ENCODE results near the gene GABBR2. TPM values are rescaled to one million over a fixed set of nuclear protein-coding genes. Genes with fewer than 3 reads are reported as not detected.
A peak's percentile ranks its signal among the peaks of the same experiment; 100 is the strongest.

The GABBR2 gene
- total and polyA plus RNA-seq, 2 of the 8 experiments (the other 6 are each of a cell fraction or from before 2014, with no cell fraction given), result 0.50 to 1.2 TPM

- H3K56ac ChIP-seq (replicated peaks; ENCODE audit: insufficient read length, low read depth, low read length), result no peak overlapping the region
- no peak overlapping the region for H3K23ac ChIP-seq (ENCODE audit: insufficient read length)
- POLR2A ChIA-PET (ENCODE audit: partially characterized antibody), result no interaction called here
- no peak overlapping the region for H3K9ac ChIP-seq (replicated peaks in 1 of 4; ENCODE audit: extremely low read depth in 1 of 4, low read depth in 3 of 4, low read length in 3 of 4)
- no peaks in the 10 kb centered on the region for H3K9me3 ChIP-seq (ENCODE audit: insufficient read depth in 2 of 2, low read depth in 1 of 2, low read length in 1 of 2)
- CTCF ChIA-PET (ENCODE audit: partially characterized antibody), result interaction anchor here (0.7 to 2.7 kb wide), 14 partner anchors 14 to 220 kb away, joined by 3 to 8 read pairs (median 3); no protein-coding TSS in a partner anchor
- H4K91ac ChIP-seq (replicated peaks; ENCODE audit: insufficient read length, low read length), result peak overlapping the region; percentile 67
- no peaks in the 10 kb centered on the region for H3K23me2 ChIP-seq (ENCODE audit: low read depth, low read length)
- H3K14ac ChIP-seq (ENCODE audit: insufficient read length), result no peak overlapping the region
- WGBS, 2 experiments (ENCODE audit: extremely low coverage in 1 of 2, insufficient coverage in 1 of 2, insufficient read length in 1 of 2, insufficient replicate concordance in 2 of 2, low coverage in 1 of 2, low lambda C conversion rate in 2 of 2, missing lambda C conversion rate in 1 of 2), result 73% methylated on average over 18 of the region's 19 CpGs; no CpG with 5 or more reads in 1 of the 2 experiments
- DNase-seq (ENCODE audit: low read depth in 1 of 2, low spot score in 2 of 2) (peak; percentile 7 to 55), FAIRE-seq (no peak)
- no peak for TF ChIP-seq ASH2L (IDR thresholded peaks at IDR 0.05; ENCODE audit: low read length)
- TF ChIP-seq NRF1 (IDR thresholded peaks at IDR 0.05; ENCODE audit: low read depth, low read length), result no peak
- no peak for TF ChIP-seq HDAC2 (IDR thresholded peaks at IDR 0.05; ENCODE audit: borderline replicate concordance in 1 of 2, low read depth in 2 of 2, low read length in 2 of 2)
- TF ChIP-seq, protein P1, sequence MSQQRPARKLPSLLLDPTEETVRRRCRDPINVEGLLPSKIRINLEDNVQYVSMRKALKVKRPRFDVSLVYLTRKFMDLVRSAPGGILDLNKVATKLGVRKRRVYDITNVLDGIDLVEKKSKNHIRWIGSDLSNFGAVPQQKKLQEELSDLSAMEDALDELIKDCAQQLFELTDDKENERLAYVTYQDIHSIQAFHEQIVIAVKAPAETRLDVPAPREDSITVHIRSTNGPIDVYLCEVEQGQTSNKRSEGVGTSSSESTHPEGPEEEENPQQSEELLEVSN (IDR thresholded peaks at IDR 0.05), result 0 out of 2 replicates have a peak, but pooled peaks have one; percentile 15
- TF ChIP-seq CHD2 (IDR thresholded peaks at IDR 0.05; ENCODE audit: low read length), result no peak
- TF ChIP-seq FOSL1 (IDR thresholded peaks at IDR 0.05; ENCODE audit: insufficient read depth, low read depth, low read length), result no peak
- no peak for TF ChIP-seq CTBP2 (IDR thresholded peaks at IDR 0.05; ENCODE audit: borderline replicate concordance, insufficient read depth, insufficient read length, low read length)
- TF ChIP-seq KDM5A (IDR thresholded peaks at IDR 0.05; ENCODE audit: low read length), result no peak
- TF ChIP-seq TEAD4 (IDR thresholded peaks at IDR 0.05; ENCODE audit: low read depth, low read length), result 0 out of 2 replicates have a peak, but pooled peaks have one; percentile 24
- H3K4ac ChIP-seq (replicated peaks; ENCODE audit: insufficient read length, low read depth, low read length), result no peak overlapping the region
- H2BK15ac ChIP-seq (ENCODE audit: low read length), result no peak overlapping the region
- H4K8ac ChIP-seq (ENCODE audit: extremely low read depth, insufficient read depth, low read length), result 0 out of 2 replicates have a peak overlapping the region, but pooled peaks have one; percentile 39
- H3K4me3 ChIP-seq (ENCODE audit: extremely low read depth in 1 of 4, insufficient read depth in 2 of 4, low read depth in 3 of 4, low read length in 4 of 4), result no peak overlapping the region
- H3K4me2 ChIP-seq (ENCODE audit: insufficient read depth in 1 of 2, low read depth in 2 of 2, low read length in 2 of 2), result 0 out of 4 replicates have a peak overlapping the region, but pooled peaks of 1 of the 2 experiments have one; percentile 9
- no peak overlapping the region for H2AFZ ChIP-seq (ENCODE audit: low read length)
- no peak overlapping the region for H2BK5ac ChIP-seq (ENCODE audit: low read depth, low read length)
- no peaks in the 10 kb centered on the region for H3K79me2 ChIP-seq (ENCODE audit: control insufficient read depth in 1 of 2, insufficient read depth in 2 of 2, low read length in 2 of 2)
- H4K5ac ChIP-seq (ENCODE audit: insufficient read length, low read depth, low read length), result no peak overlapping the region
- H3K4me1 ChIP-seq (replicated peaks in 1 of 4; ENCODE audit: control insufficient read depth in 3 of 4, insufficient read depth in 4 of 4, low read length in 3 of 4), result peaks cover 2 to 9% (median 6%) of the 10 kb centered on the region in 4 experiments; a peak in 6 of 7 replicates
- no peak overlapping the region for H3K27ac ChIP-seq (ENCODE audit: low read depth, low read length)
- H3K79me1 ChIP-seq (ENCODE audit: low read depth, low read length), result no peaks in the 10 kb centered on the region
- H3K36me3 ChIP-seq (ENCODE audit: control insufficient read depth in 2 of 4, insufficient read depth in 4 of 4, low read length in 3 of 4), result no peaks in the 10 kb centered on the region
- H4K20me1 ChIP-seq (replicated peaks in 1 of 2; ENCODE audit: control insufficient read depth in 1 of 2, insufficient read depth in 2 of 2, low read length in 2 of 2), result no peaks in the 10 kb centered on the region
- no peak overlapping the region; the same call in 1 of the 2 replicates for H3K18ac ChIP-seq (ENCODE audit: extremely low read depth, low read length)
- no peak overlapping the region for H2BK120ac ChIP-seq (replicated peaks; ENCODE audit: low read depth, low read length)
- no peak overlapping the region; the same call in 1 of the 2 replicates for H2BK20ac ChIP-seq (ENCODE audit: low read length)
- H2AK5ac ChIP-seq (ENCODE audit: low read depth, low read length), result no peak overlapping the region
- H2BK12ac ChIP-seq (ENCODE audit: low read depth, low read length), result no peak overlapping the region
- no peaks in the 10 kb centered on the region for H3K27me3 ChIP-seq (replicated peaks in 1 of 4; ENCODE audit: control insufficient read depth in 3 of 4, extremely low read depth in 1 of 4, insufficient read depth in 3 of 4, low read length in 3 of 4)
These were observed 328.6 kb downstream of the GABBR2 start for GRCh38 chr9:98380065-98380681.

Measured in H1 (cell line).